Measurements from ENCODE around the gene LAX1. TPM values are rescaled to one million over a fixed set of nuclear protein-coding genes. Genes with fewer than 3 reads are reported as not detected.

The LAX1 gene
- total RNA-seq (2022; extraction: Qiagen RNA extraction; ENCODE audit: low read depth): not detected in 5 replicates

GRCh38 chr1:203765029-203765837 lies at the start of gene LAX1:
Gene LAX1 (plus strand): TSS chr1:203765183. CDS start chr1:203765566, 383 bp downstream.

DNA sequence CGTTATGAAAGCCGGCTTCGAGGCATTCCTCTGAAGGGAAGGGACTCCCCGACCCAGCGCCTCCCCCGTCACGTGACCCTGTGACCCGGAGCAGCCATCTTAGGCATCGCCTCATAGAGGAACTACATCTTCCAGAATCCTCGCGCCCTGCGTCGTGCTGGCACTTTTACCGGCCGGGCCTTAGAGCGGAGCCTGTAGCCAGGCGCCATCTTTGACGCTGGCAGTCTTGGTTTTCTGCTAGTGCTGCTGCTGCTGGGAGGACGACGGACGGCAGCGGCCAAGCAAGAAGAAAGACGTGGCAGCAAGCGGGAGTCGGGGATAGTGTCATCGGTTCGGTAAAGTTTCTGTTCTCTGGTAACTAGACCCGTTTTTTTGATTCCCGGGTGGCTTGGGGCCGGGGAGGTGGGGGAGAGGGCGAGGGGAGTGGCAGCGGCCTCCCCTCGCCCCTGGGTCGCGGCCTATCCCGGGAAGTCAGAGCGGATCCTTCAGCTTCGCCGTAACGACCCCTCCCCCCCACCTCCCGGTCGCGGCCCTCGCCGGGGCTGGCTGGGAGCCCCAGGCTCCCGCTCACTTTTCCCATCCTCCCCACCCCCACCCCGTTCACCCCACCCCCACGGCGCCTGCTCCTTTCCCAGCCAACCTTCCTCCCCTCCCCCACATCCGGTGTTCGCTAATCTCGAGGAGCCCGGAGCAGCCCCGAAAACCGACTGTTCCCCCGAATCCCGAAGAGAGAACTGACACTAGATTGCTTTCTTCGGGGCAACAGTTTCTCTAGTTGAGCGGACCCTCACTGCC lies 30.7 kb downstream of the LAX1 start, which contains the start of the genes ZBED6 and ZC3H11A:
ZBED6 (plus strand) TSS at position 183 of the 795 bp plus-strand sequence. CDS start 1,900 bp downstream, outside the sequence.
ZC3H11A (plus strand) TSS at position 183 of the 795 bp plus-strand sequence. CDS start 21,448 bp downstream, outside the sequence.

Other genes starting within 250 kb of the LAX1 start
- 11.2 to 17.1 TPM (median 14.6 TPM) in 5 replicates for gene ATP2B4, start 138.4 kb upstream of the LAX1 start, total RNA-seq (2022; extraction: Qiagen RNA extraction; ENCODE audit: low read depth)
- 2.4 to 7.5 TPM (median 6.1 TPM) in 5 replicates for gene ZBED6, start 30.4 kb downstream of the LAX1 start, total RNA-seq (2022; extraction: Qiagen RNA extraction; ENCODE audit: low read depth)
- 45.2 to 52.4 TPM (median 48.9 TPM) in 5 replicates for gene ZC3H11A, start 30.4 kb downstream of the LAX1 start, total RNA-seq (2022; extraction: Qiagen RNA extraction; ENCODE audit: low read depth)
- 189 to 278 TPM (median 236 TPM) in 5 replicates for gene SNRPE, start 96.4 kb downstream of the LAX1 start, total RNA-seq (2022; extraction: Qiagen RNA extraction; ENCODE audit: low read depth)